Measurements from ENCODE around the gene TTLL6. TPM values are rescaled to one million over a fixed set of nuclear protein-coding genes. Genes with fewer than 3 reads are reported as not detected.
A peak's percentile ranks its signal among the peaks of the same experiment; 100 is the strongest.

Gene TTLL6
- polyA plus RNA-seq, 1 donor from 2014 or later: not detected

- Mint-ChIP-seq H3K36me3 (no peaks in the 10 kb centered on the region), H3K4me1 (peaks cover 5 to 22% (median 13%) of the 10 kb centered on the region in 3 donors), H3K4me3 (peak overlapping the region in 1 of 4 donors; percentile 25), H3K9me3 (peaks cover 0 to 8% (median 0%) of the 10 kb centered on the region in 3 donors), H3K27me3 (peaks cover 82% of the 10 kb centered on the region), H3K27ac (peak overlapping the region in 2 of 3 donors; percentile 39 to 53)
Observed at GRCh38 chr17:48729335-48730239, 87.4 kb downstream of the TTLL6 start.

- no peaks in the 10 kb centered on the region for H3K36me3 Mint-ChIP-seq
- peaks cover 80% of the 10 kb centered on the region for H3K27me3 Mint-ChIP-seq
- H3K4me3 Mint-ChIP-seq: peak within 1 kb of the TSS in 2 of 4 donors; percentile 55 to 63
- H3K9me3 Mint-ChIP-seq: peaks cover 0 to 8% (median 0%) of the 10 kb centered on the region in 3 donors
- H3K4me1 Mint-ChIP-seq: peaks cover 14 to 24% (median 16%) of the 10 kb centered on the region in 3 donors
- peak within 1 kb of the TSS; percentile 36 to 92 (median 53) for H3K27ac Mint-ChIP-seq
Observed at GRCh38 chr17:48728232-48729231, 88.5 kb downstream of the TTLL6 start, which contains the start of gene HOXB13. Gene HOXB13 (minus strand): TSS chr17:48728750. CDS start chr17:48728593, 157 bp downstream.

- Mint-ChIP-seq H3K27me3 (peaks cover 82% of the 10 kb centered on the region), H3K9me3 (peaks cover 0 to 8% (median 0%) of the 10 kb centered on the region in 3 donors), H3K4me1 (peaks cover 9 to 18% (median 16%) of the 10 kb centered on the region in 3 donors), H3K27ac (peak overlapping the region in 2 of 3 donors; percentile 36 to 92), H3K4me3 (peak overlapping the region in 2 of 4 donors; percentile 13 to 63), H3K36me3 (no peaks in the 10 kb centered on the region)
Observed at GRCh38 chr17:48727415-48728175, 89.4 kb downstream of the TTLL6 start.

- peaks cover 7 to 16% (median 15%) of the 10 kb centered on the region in 3 donors for H3K4me1 Mint-ChIP-seq
- H3K27me3 Mint-ChIP-seq: peaks cover 82% of the 10 kb centered on the region
- H3K27ac Mint-ChIP-seq: peak overlapping the region in 1 of 3 donors; percentile 92
- H3K36me3 Mint-ChIP-seq: no peaks in the 10 kb centered on the region
- peaks cover 0 to 8% (median 0%) of the 10 kb centered on the region in 3 donors for H3K9me3 Mint-ChIP-seq
- H3K4me3 Mint-ChIP-seq: peak overlapping the region in 2 of 4 donors; percentile 0 to 13
Observed at GRCh38 chr17:48726916-48727286, 90.1 kb downstream of the TTLL6 start.

GRCh38 chr17:48726114-48726915 lies 90.7 kb downstream of the TTLL6 start:
- Mint-ChIP-seq H3K4me1 (peaks cover 7 to 16% (median 15%) of the 10 kb centered on the region in 3 donors), H3K4me3 (peak overlapping the region in 2 of 4 donors; percentile 13 to 37), H3K27me3 (peaks cover 81% of the 10 kb centered on the region), H3K9me3 (peaks cover 0 to 8% (median 0%) of the 10 kb centered on the region in 3 donors), H3K36me3 (no peaks in the 10 kb centered on the region), H3K27ac (peak overlapping the region; percentile 55 to 92 (median 90))

- peak overlapping the region in 3 of 4 donors; percentile 13 to 79 (median 45) for H3K4me3 Mint-ChIP-seq
- peaks cover 83% of the 10 kb centered on the region for H3K27me3 Mint-ChIP-seq
- no peaks in the 10 kb centered on the region for H3K36me3 Mint-ChIP-seq
- peak overlapping the region; percentile 55 to 92 (median 90) for H3K27ac Mint-ChIP-seq
- H3K9me3 Mint-ChIP-seq: peaks cover 0 to 8% (median 4%) of the 10 kb centered on the region in 3 donors
- peaks cover 7 to 20% (median 15%) of the 10 kb centered on the region in 3 donors for H3K4me1 Mint-ChIP-seq
Observed at GRCh38 chr17:48725288-48726064, 91.6 kb downstream of the TTLL6 start.

GRCh38 chr17:48725004-48725287 lies 92.1 kb downstream of the TTLL6 start:
- Mint-ChIP-seq H3K4me3 (peak overlapping the region in 3 of 4 donors; percentile 45 to 86 (median 81)), H3K4me1 (peaks cover 7 to 20% (median 15%) of the 10 kb centered on the region in 3 donors), H3K27ac (peak overlapping the region; percentile 89 to 92 (median 90)), H3K9me3 (peaks cover 0 to 8% (median 8%) of the 10 kb centered on the region in 3 donors), H3K36me3 (no peaks in the 10 kb centered on the region), H3K27me3 (peaks cover 84% of the 10 kb centered on the region)

- Mint-ChIP-seq H3K27ac (peak overlapping the region; percentile 89 to 92 (median 90)), H3K36me3 (no peaks in the 10 kb centered on the region), H3K27me3 (peaks cover 87% of the 10 kb centered on the region), H3K9me3 (peaks cover 0 to 8% (median 8%) of the 10 kb centered on the region in 3 donors), H3K4me3 (peak overlapping the region; percentile 46 to 86 (median 82)), H3K4me1 (peaks cover 6 to 20% (median 15%) of the 10 kb centered on the region in 3 donors)
Observed at GRCh38 chr17:48724251-48725003, 92.6 kb downstream of the TTLL6 start.

GRCh38 chr17:48723423-48724250 lies 93.4 kb downstream of the TTLL6 start:
- Mint-ChIP-seq H3K4me3 (peak overlapping the region; percentile 38 to 86 (median 82)), H3K27ac (peak overlapping the region; percentile 89 to 92 (median 90)), H3K27me3 (peaks cover 90% of the 10 kb centered on the region)

GRCh38 chr17:48722915-48723422 lies 94.1 kb downstream of the TTLL6 start, which contains the start of gene PRAC2:
Gene PRAC2 (plus strand): TSS chr17:48723185. CDS start chr17:48724411, 1,226 bp downstream.
- peak within 1 kb of the TSS; percentile 38 to 86 (median 82) for H3K4me3 Mint-ChIP-seq
- peak within 1 kb of the TSS; percentile 89 to 92 (median 90) for H3K27ac Mint-ChIP-seq
- peaks cover 5 to 20% (median 14%) of the 10 kb centered on the region in 3 donors for H3K4me1 Mint-ChIP-seq
- H3K27me3 Mint-ChIP-seq: peaks cover 89% of the 10 kb centered on the region
- H3K9me3 Mint-ChIP-seq: peaks cover 0 to 8% (median 8%) of the 10 kb centered on the region in 3 donors
- H3K36me3 Mint-ChIP-seq: no peaks in the 10 kb centered on the region

More at GRCh38 chr17:48723423-48724250, 93.4 kb downstream of the TTLL6 start:
- Mint-ChIP-seq H3K36me3 (no peaks in the 10 kb centered on the region), H3K4me1 (peaks cover 5 to 20% (median 14%) of the 10 kb centered on the region in 3 donors), H3K9me3 (peaks cover 0 to 8% (median 8%) of the 10 kb centered on the region in 3 donors)

All from IgD-negative memory B cell (primary cell).